ENCODE measurements around the gene ZIC5. TPM values are rescaled to one million over a fixed set of nuclear protein-coding genes. Genes with fewer than 3 reads are reported as not detected.

ZIC5 gene
- total and polyA plus RNA-seq, 4 donors = not detected

DNA sequence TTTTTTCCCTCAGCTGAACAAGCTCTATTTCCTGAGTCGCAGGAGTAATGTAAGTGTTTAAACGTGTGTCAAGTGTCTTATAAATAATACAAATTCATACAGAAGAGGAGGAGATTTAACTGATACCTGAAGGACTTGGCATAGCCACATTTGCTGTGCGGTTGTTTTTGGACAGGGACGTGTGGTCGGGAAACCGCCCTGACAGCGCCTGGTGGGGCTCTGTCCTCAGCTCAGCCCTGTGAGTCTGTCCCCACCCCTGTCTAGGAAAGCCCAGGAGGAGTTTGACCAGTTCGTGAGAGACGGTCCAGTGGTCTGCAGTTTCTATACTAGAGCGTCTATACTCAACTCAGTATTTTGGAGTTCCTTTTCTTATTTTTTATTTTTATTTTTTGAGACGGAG, 26.7 kb upstream of the ZIC5 start:
- no peak overlapping the region for H3K27ac ChIP-seq (ENCODE audit: low read depth in 1 of 2, low read length in 2 of 2)
- peaks cover 0 to 35% (median 14%) of the 10 kb centered on the region in 4 donors for H3K27me3 ChIP-seq (ENCODE audit: control insufficient read depth in 4 of 4, insufficient read depth in 4 of 4, low read length in 3 of 4)
- TF ChIP-seq YY1 (IDR thresholded peaks at IDR 0.05) = no peak
- TF ChIP-seq, protein P1, sequence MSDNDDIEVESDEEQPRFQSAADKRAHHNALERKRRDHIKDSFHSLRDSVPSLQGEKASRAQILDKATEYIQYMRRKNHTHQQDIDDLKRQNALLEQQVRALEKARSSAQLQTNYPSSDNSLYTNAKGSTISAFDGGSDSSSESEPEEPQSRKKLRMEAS (IDR thresholded peaks at IDR 0.05) = no peak
- TF ChIP-seq, protein P2, sequence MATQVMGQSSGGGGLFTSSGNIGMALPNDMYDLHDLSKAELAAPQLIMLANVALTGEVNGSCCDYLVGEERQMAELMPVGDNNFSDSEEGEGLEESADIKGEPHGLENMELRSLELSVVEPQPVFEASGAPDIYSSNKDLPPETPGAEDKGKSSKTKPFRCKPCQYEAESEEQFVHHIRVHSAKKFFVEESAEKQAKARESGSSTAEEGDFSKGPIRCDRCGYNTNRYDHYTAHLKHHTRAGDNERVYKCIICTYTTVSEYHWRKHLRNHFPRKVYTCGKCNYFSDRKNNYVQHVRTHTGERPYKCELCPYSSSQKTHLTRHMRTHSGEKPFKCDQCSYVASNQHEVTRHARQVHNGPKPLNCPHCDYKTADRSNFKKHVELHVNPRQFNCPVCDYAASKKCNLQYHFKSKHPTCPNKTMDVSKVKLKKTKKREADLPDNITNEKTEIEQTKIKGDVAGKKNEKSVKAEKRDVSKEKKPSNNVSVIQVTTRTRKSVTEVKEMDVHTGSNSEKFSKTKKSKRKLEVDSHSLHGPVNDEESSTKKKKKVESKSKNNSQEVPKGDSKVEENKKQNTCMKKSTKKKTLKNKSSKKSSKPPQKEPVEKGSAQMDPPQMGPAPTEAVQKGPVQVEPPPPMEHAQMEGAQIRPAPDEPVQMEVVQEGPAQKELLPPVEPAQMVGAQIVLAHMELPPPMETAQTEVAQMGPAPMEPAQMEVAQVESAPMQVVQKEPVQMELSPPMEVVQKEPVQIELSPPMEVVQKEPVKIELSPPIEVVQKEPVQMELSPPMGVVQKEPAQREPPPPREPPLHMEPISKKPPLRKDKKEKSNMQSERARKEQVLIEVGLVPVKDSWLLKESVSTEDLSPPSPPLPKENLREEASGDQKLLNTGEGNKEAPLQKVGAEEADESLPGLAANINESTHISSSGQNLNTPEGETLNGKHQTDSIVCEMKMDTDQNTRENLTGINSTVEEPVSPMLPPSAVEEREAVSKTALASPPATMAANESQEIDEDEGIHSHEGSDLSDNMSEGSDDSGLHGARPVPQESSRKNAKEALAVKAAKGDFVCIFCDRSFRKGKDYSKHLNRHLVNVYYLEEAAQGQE (IDR thresholded peaks at IDR 0.05) = no peak
- TF ChIP-seq NR2F2 (IDR thresholded peaks at IDR 0.05) = no peak
- TF ChIP-seq FOXA1 (IDR thresholded peaks at IDR 0.05) = no peak
- TF ChIP-seq HNF4G (IDR thresholded peaks at IDR 0.05) = no peak
- no peak for TF ChIP-seq HNF4A (conservative IDR thresholded peaks at IDR 0.05)
- H3K9ac ChIP-seq (ENCODE audit: low read depth in 1 of 2, low read length in 2 of 2) = no peak overlapping the region
- no peak overlapping the region for H3K4me3 ChIP-seq (ENCODE audit: low read depth in 1 of 3, low read length in 3 of 3)
- DNase-seq (ENCODE audit: low spot score) = no peak
- peaks cover 0 to 13% (median 3%) of the 10 kb centered on the region in 4 donors for H3K9me3 ChIP-seq (ENCODE audit: control insufficient read depth in 4 of 4, low read length in 3 of 4)
- H3K4me1 ChIP-seq (ENCODE audit: control insufficient read depth in 4 of 4, insufficient read depth in 4 of 4, low read length in 3 of 4) = peaks cover 0 to 9% (median under 1%) of the 10 kb centered on the region in 4 donors
- H3K36me3 ChIP-seq (ENCODE audit: control insufficient read depth in 4 of 4, insufficient read depth in 3 of 4, low read depth in 1 of 4, low read length in 3 of 4) = no peaks in the 10 kb centered on the region
- 95% methylated on average over 11 of the region's 11 CpGs for WGBS

DNA sequence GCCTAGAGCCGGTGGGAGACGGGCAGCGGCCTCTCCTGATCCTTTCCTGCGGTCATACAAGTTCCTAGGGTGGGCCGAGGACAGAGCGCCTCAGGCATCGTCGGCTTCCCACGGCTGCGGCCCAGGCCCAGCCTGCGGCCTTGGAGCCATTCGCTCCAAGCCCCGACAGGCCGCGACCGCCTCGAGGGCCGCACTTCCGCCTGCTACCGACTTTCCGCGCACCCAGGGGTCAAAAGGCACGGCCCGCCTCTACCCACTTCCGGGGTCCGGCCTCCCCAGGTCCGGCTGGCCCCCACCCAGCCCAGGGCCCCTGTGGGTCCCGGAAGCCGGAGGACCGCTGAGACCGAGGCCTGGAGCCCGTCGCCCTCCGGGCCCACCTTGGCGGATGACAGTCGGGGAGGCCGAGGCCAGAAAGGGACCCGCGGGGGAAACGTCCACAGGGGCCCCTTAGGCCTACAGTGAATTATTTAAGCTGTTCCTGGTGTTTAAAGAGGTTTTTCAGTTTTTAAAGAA, 26.2 kb upstream of the ZIC5 start:
- Histone ChIP-seq H3K9me3 (ENCODE audit: control insufficient read depth in 4 of 4, low read length in 3 of 4) (peaks cover 0 to 13% (median 3%) of the 10 kb centered on the region in 4 donors), H3K9ac (ENCODE audit: low read depth in 1 of 2, low read length in 2 of 2) (no peak overlapping the region), H3K27me3 (ENCODE audit: control insufficient read depth in 4 of 4, insufficient read depth in 4 of 4, low read length in 3 of 4) (peaks cover 0 to 35% (median 16%) of the 10 kb centered on the region in 4 donors), H3K27ac (ENCODE audit: low read depth in 1 of 2, low read length in 2 of 2) (no peak overlapping the region), H3K36me3 (ENCODE audit: control insufficient read depth in 4 of 4, insufficient read depth in 3 of 4, low read depth in 1 of 4, low read length in 3 of 4) (no peaks in the 10 kb centered on the region), H3K4me1 (ENCODE audit: control insufficient read depth in 4 of 4, insufficient read depth in 4 of 4, low read length in 3 of 4) (peaks cover 0 to 9% (median under 1%) of the 10 kb centered on the region in 4 donors), H3K4me3 (ENCODE audit: low read depth in 1 of 3, low read length in 3 of 3) (no peak overlapping the region)
- 60% methylated on average over 40 of the region's 40 CpGs for WGBS
- no peak for DNase-seq (ENCODE audit: low spot score)
- TF ChIP-seq FOXA2 (IDR thresholded peaks at IDR 0.05) = no peak
- TF ChIP-seq FOXA1 (IDR thresholded peaks at IDR 0.05) = no peak
- no peak for TF ChIP-seq RAD21 (IDR thresholded peaks at IDR 0.05)
- TF ChIP-seq YY1 (IDR thresholded peaks at IDR 0.05) = no peak
- TF ChIP-seq, protein P2 (IDR thresholded peaks at IDR 0.05) = no peak
- no peak for TF ChIP-seq HNF4A (conservative IDR thresholded peaks at IDR 0.05)
- TF ChIP-seq, protein P3, sequence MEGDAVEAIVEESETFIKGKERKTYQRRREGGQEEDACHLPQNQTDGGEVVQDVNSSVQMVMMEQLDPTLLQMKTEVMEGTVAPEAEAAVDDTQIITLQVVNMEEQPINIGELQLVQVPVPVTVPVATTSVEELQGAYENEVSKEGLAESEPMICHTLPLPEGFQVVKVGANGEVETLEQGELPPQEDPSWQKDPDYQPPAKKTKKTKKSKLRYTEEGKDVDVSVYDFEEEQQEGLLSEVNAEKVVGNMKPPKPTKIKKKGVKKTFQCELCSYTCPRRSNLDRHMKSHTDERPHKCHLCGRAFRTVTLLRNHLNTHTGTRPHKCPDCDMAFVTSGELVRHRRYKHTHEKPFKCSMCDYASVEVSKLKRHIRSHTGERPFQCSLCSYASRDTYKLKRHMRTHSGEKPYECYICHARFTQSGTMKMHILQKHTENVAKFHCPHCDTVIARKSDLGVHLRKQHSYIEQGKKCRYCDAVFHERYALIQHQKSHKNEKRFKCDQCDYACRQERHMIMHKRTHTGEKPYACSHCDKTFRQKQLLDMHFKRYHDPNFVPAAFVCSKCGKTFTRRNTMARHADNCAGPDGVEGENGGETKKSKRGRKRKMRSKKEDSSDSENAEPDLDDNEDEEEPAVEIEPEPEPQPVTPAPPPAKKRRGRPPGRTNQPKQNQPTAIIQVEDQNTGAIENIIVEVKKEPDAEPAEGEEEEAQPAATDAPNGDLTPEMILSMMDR (IDR thresholded peaks at IDR 0.05; ENCODE audit: low read depth, low read length, missing input control) = no peak
- TF ChIP-seq TAF1 (conservative IDR thresholded peaks at IDR 0.05) = no peak
- no peak for TF ChIP-seq RXRA (IDR thresholded peaks at IDR 0.05)
- no peak for TF ChIP-seq GABPA (IDR thresholded peaks at IDR 0.05 in 1 of 2, conservative IDR thresholded peaks at IDR 0.05 in 1 of 2)
- TF ChIP-seq, protein P4, sequence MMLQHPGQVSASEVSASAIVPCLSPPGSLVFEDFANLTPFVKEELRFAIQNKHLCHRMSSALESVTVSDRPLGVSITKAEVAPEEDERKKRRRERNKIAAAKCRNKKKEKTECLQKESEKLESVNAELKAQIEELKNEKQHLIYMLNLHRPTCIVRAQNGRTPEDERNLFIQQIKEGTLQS (IDR thresholded peaks at IDR 0.05) = no peak
- TF ChIP-seq, protein P1 (IDR thresholded peaks at IDR 0.05) = no peak
- no peak for TF ChIP-seq JUND (IDR thresholded peaks at IDR 0.05)
- no peak for TF ChIP-seq NR2F2 (IDR thresholded peaks at IDR 0.05)
- no peak for TF ChIP-seq EGR1 (IDR thresholded peaks at IDR 0.05; ENCODE audit: low read depth in 2 of 2)
- TF ChIP-seq SP1 (IDR thresholded peaks at IDR 0.05) = no peak
- TF ChIP-seq, protein P5, sequence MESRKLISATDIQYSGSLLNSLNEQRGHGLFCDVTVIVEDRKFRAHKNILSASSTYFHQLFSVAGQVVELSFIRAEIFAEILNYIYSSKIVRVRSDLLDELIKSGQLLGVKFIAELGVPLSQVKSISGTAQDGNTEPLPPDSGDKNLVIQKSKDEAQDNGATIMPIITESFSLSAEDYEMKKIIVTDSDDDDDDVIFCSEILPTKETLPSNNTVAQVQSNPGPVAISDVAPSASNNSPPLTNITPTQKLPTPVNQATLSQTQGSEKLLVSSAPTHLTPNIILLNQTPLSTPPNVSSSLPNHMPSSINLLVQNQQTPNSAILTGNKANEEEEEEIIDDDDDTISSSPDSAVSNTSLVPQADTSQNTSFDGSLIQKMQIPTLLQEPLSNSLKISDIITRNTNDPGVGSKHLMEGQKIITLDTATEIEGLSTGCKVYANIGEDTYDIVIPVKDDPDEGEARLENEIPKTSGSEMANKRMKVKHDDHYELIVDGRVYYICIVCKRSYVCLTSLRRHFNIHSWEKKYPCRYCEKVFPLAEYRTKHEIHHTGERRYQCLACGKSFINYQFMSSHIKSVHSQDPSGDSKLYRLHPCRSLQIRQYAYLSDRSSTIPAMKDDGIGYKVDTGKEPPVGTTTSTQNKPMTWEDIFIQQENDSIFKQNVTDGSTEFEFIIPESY (IDR thresholded peaks at IDR 0.05) = no peak
- no peak for TF ChIP-seq HNF4G (IDR thresholded peaks at IDR 0.05)

All from liver (tissue), 9 donors.